K562 (cell line): ENCODE data around the gene HDAC10. TPM values are rescaled to one million over a fixed set of nuclear protein-coding genes. Genes with fewer than 3 reads are reported as not detected.

Source experiments
- ATAC-seq: fragments of 200-7000 bp; cut with Tn5 transposase; 3 replicates; pipeline ENCODE4 v1.9.1; 2020; ENCODE audit warnings: moderate library complexity
- BruUV-seq: library from RNA; stranded (reverse); fragments of 400-500 nt; replicated peaks from 2 replicates; lab custom pipeline; 2021; lab: Mats Ljungman, UMichigan
- CTCF ChIA-PET: fragments of 300-600 bp; formaldehyde crosslinking; extraction: SDS; loops from one replicate; lab custom pipeline; 2021; ENCODE audit warnings: low intra/inter-chr PET ratio; lab: Yijun Ruan, JAX
- POLR2A ChIA-PET: fragments of 300-600, 350-650 bp; sonication (Branson Sonifier 250); formaldehyde crosslinking; extraction: SDS; loops from one replicate; lab custom pipeline; 2021; ENCODE audit warnings: antibody characterized with exemption, inconsistent platforms; lab: Yijun Ruan, JAX
- DNase-seq, 4 experiments: peaks; one replicate each; pipeline versions ENCODE4 v3.0.0 to v3.0.0-alpha.2; 2011 to 2018; ENCODE audit warnings: low spot score in 3 of 4, mixed read lengths in 3 of 4; ENCODE audit errors: extremely low read depth in 1 of 4
- FAIRE-seq: peaks from 2 replicates; lab custom pipeline; 2011; peaks lifted over from hg19 to GRCh38; lab: Jason Lieb, UNC
- H2AFZ ChIP-seq: 2 replicates; pipeline ENCODE4 v1.6.0; 2011; ENCODE audit warnings: low read depth, low read length, control low read depth, inconsistent platforms
- H3K27ac ChIP-seq: fragments of 200-600 bp; 3 replicates; pipeline ENCODE4 v1.8.0; 2011; ENCODE audit warnings: low read depth, mild to moderate bottlenecking, control low read depth, inconsistent platforms, low read length, moderate library complexity, mixed read lengths; ENCODE audit errors: extremely low read depth
- H3K27me3 ChIP-seq, 2 experiments: fragments of 300-600 bp in 1 of 2; 2 replicates in 1 of 2; 3 replicates in 1 of 2; pipeline versions ENCODE4 v1.6.0 to v1.8.0; 2011; ENCODE audit warnings: inconsistent platforms in 2 of 2, low read length in 2 of 2, mild to moderate bottlenecking in 1 of 2, mixed read lengths in 1 of 2, moderate library complexity in 1 of 2; ENCODE audit not compliant: control insufficient read depth in 2 of 2, insufficient read depth in 2 of 2
- H3K36me3 ChIP-seq: fragments of 300-600 bp; 3 replicates; pipeline ENCODE4 v1.8.0; 2011; ENCODE audit warnings: mild to moderate bottlenecking, low read length, inconsistent platforms; ENCODE audit not compliant: control insufficient read depth, insufficient read depth
- H3K4me1 ChIP-seq, 2 experiments: fragments of 200-600 bp in 1 of 2; replicated peaks in 1 of 2; 2 replicates in 1 of 2; 3 replicates in 1 of 2; pipeline versions ENCODE4 v1.5.1 to v1.8.0; 2011; ENCODE audit warnings: inconsistent platforms in 2 of 2, low read length in 2 of 2, mild to moderate bottlenecking in 1 of 2, mixed read lengths in 1 of 2, moderate library complexity in 1 of 2; ENCODE audit not compliant: control insufficient read depth in 2 of 2, insufficient read depth in 2 of 2
- H3K4me2 ChIP-seq: 2 replicates; pipeline ENCODE4 v1.6.1; 2011; ENCODE audit warnings: low read length, control low read depth, inconsistent platforms, mixed read lengths; ENCODE audit not compliant: insufficient read depth
- H3K4me3 ChIP-seq: fragments of 200-600 bp; sonication (generic), shearing (Covaris generic); 2 replicates; pipeline ENCODE4 v1.5.1; 2016; ENCODE audit warnings: control low read depth, inconsistent platforms
- H3K79me2 ChIP-seq: fragments of 200-600 bp; 3 replicates; pipeline ENCODE4 v1.8.0; 2011; ENCODE audit warnings: low read length, inconsistent platforms; ENCODE audit not compliant: control insufficient read depth, insufficient read depth
- H3K9ac ChIP-seq, 2 experiments: 2 replicates each; pipeline versions ENCODE4 v1.6.0 to v1.6.1; 2011; ENCODE audit warnings: low read depth in 2 of 2, low read length in 2 of 2, control low read depth in 1 of 2, inconsistent platforms in 1 of 2, mild to moderate bottlenecking in 1 of 2, mixed read lengths in 1 of 2; ENCODE audit not compliant: insufficient read depth in 1 of 2
- H3K9me1 ChIP-seq: one replicate; pipeline ENCODE4 v1.6.0; 2011; ENCODE audit warnings: inconsistent platforms, mild to moderate bottlenecking, low read length, moderate library complexity; ENCODE audit not compliant: control insufficient read depth, insufficient read depth
- H3K9me3 ChIP-seq: replicated peaks from 2 replicates; pipeline ENCODE4 v1.5.1; 2011; ENCODE audit warnings: low read depth, low read length, inconsistent platforms; ENCODE audit not compliant: control insufficient read depth, insufficient read depth
- H4K20me1 ChIP-seq: replicated peaks from 2 replicates; pipeline ENCODE4 v1.6.1; 2011; ENCODE audit warnings: low read length, inconsistent platforms, mixed read lengths; ENCODE audit not compliant: control insufficient read depth, insufficient read depth
- NONO ChIP-seq, 2 experiments: fragments of 200-400 bp in 1 of 2; fragments of 450-650 bp in 1 of 2; formaldehyde crosslinking in 1 of 2; IDR thresholded peaks; 2 replicates each; pipeline ENCODE4 v1.6.1; 2017; ENCODE audit warnings: low read depth in 2 of 2, mild to moderate bottlenecking in 2 of 2, moderate library complexity in 2 of 2, low read length in 1 of 2
- RBFOX2 ChIP-seq: fragments of 200-400 bp; formaldehyde crosslinking; IDR thresholded peaks from 2 replicates; pipeline ENCODE4 v1.6.1; 2017; ENCODE audit warnings: low read depth, mild to moderate bottlenecking, low read length, moderate library complexity
- ZNF124 ChIP-seq: sonication (generic); formaldehyde crosslinking; IDR thresholded peaks from 2 replicates; pipeline ENCODE4 v1.8.1; 2022; ENCODE audit warnings: missing genetic modification reagents
- ZNF24 ChIP-seq: fragments of 450-650 bp; IDR thresholded peaks from 2 replicates; pipeline ENCODE4 v1.6.1; 2016
- ZNF407 ChIP-seq: fragments of 450-650 bp; IDR thresholded peaks from 2 replicates; pipeline ENCODE4 v1.6.1; 2016; ENCODE audit warnings: low read depth
- ZNF436 ChIP-seq: fragments of 250-450, 450-650 bp; sonication (Bioruptor Pico); formaldehyde crosslinking; IDR thresholded peaks from 2 replicates; pipeline ENCODE4 v1.7.0; 2020; ENCODE audit warnings: mild to moderate bottlenecking
- ZNF717 ChIP-seq: fragments of 250-450 bp; sonication (Bioruptor Pico); IDR thresholded peaks from 2 replicates; pipeline ENCODE4 v1.5.0; 2021
- WGBS: fragments of 100-300 bp; shearing (Covaris generic); methylation state at CpG from one replicate; pipeline ENCODE4 v1.1.6; 2016; ENCODE audit warnings: low coverage, mixed read lengths; ENCODE audit not compliant: insufficient coverage; ENCODE audit errors: missing lambda C conversion rate; 5-methylcytosine and 5-hydroxymethylcytosine counted together
- in situ Hi-C: fragments of 300-500 bp; cut with MboI; formaldehyde crosslinking; loops from 4 replicates; pipeline ENCODE4 v1.15.0; 2018; ENCODE audit warnings: inconsistent platforms, mixed read lengths
- intact Hi-C: fragments of 100-400 bp; cut with micrococcal nuclease; formaldehyde crosslinking; loops from 2 replicates; pipeline ENCODE4 v1.14.2; 2022
- polyA plus RNA-seq, 8 experiments: library from polyadenylated mRNA; depleted of rRNA in 4 of 8; stranded (reverse) in 5 of 8; unstranded in 3 of 8; fragments of >200 nt; fragmentation: Nextera tagmentation in 2 of 8; fragmentation: Illumina TruSeq in 1 of 8; extraction: Ambion mirVana in 2 of 8; extraction: Trizol in 1 of 8; gene quantifications; 2 replicates each; pipeline versions ENCODE4 v1.2.1 to v1.2.3, GENCODE V29; 2011 to 2014; ENCODE audit warnings: inconsistent platforms in 1 of 8, missing spikeins in 1 of 8
- total RNA-seq, 7 experiments: library from RNA; depleted of rRNA in 6 of 7; stranded (reverse); fragments of >200 nt in 6 of 7; fragmentation: Illumina TruSeq in 2 of 7; extraction: Trizol in 2 of 7; gene quantifications; 2 replicates each; pipeline versions ENCODE4 v1.2.1 to v1.2.3, GENCODE V29; 2011 to 2021; ENCODE audit warnings: low replicate concordance in 1 of 7
- TF ChIP-seq, protein P1 (sequence below), 2 experiments: fragments of 150-350 bp in 1 of 2; IDR thresholded peaks; 2 replicates each; pipeline ENCODE4 v1.6.1; 2012 to 2016; ENCODE audit warnings: low read depth in 2 of 2, low read length in 2 of 2, mild to moderate bottlenecking in 1 of 2, moderate library complexity in 1 of 2
- TF ChIP-seq, protein P2 (sequence below): fragments of 450-650 bp; IDR thresholded peaks from 2 replicates; pipeline ENCODE4 v1.6.1; 2016

The HDAC10 gene
- total and polyA plus RNA-seq, 9 of the 15 experiments (the other 6 are each of a cell fraction or from before 2014, with no cell fraction given), result 0.10 to 44.2 (median 6.5) TPM

DNA sequence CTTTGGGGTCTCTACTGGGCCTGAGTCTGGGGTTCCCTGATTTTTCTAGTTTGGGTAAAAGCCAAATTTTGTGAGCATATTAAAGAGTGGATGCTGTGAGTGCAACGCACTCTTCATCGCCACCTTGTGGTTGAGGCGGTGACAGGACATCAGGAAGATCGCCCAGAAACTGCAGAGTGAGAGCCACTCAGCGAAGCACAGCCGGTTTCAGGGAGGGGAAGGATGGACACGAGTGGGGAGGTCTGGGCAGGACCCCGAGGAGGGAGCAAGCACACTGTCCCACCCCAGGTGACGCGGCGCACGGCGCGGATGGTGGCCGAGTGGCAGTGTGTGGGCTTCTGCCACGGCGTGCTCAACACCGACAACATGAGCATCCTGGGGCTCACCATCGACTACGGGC, 41.2 kb downstream of the HDAC10 start:
- peaks cover 59% of the 10 kb centered on the region for H3K36me3 ChIP-seq
- peak; percentile 78 for FAIRE-seq
- no peak for TF ChIP-seq ZNF717 (CRISPR knock-in tag)
- TF ChIP-seq, protein P1, sequence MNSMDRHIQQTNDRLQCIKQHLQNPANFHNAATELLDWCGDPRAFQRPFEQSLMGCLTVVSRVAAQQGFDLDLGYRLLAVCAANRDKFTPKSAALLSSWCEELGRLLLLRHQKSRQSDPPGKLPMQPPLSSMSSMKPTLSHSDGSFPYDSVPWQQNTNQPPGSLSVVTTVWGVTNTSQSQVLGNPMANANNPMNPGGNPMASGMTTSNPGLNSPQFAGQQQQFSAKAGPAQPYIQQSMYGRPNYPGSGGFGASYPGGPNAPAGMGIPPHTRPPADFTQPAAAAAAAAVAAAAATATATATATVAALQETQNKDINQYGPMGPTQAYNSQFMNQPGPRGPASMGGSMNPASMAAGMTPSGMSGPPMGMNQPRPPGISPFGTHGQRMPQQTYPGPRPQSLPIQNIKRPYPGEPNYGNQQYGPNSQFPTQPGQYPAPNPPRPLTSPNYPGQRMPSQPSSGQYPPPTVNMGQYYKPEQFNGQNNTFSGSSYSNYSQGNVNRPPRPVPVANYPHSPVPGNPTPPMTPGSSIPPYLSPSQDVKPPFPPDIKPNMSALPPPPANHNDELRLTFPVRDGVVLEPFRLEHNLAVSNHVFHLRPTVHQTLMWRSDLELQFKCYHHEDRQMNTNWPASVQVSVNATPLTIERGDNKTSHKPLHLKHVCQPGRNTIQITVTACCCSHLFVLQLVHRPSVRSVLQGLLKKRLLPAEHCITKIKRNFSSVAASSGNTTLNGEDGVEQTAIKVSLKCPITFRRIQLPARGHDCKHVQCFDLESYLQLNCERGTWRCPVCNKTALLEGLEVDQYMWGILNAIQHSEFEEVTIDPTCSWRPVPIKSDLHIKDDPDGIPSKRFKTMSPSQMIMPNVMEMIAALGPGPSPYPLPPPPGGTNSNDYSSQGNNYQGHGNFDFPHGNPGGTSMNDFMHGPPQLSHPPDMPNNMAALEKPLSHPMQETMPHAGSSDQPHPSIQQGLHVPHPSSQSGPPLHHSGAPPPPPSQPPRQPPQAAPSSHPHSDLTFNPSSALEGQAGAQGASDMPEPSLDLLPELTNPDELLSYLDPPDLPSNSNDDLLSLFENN (IDR thresholded peaks at IDR 0.05; ENCODE audit: low read depth in 2 of 2, low read length in 2 of 2), result no peak
- no peak for TF ChIP-seq ZNF124 (CRISPR knock-in tag)
- TF ChIP-seq ZNF436, result no peak
- TF ChIP-seq NONO (IDR thresholded peaks at IDR 0.05; ENCODE audit: low read depth in 2 of 2, low read length in 1 of 2), result no peak
- TF ChIP-seq RBFOX2, result no peak; the same call in 1 of the 2 replicates
- no peak for TF ChIP-seq ZNF24
- no peak for TF ChIP-seq ZNF407
- TF ChIP-seq, protein P2, sequence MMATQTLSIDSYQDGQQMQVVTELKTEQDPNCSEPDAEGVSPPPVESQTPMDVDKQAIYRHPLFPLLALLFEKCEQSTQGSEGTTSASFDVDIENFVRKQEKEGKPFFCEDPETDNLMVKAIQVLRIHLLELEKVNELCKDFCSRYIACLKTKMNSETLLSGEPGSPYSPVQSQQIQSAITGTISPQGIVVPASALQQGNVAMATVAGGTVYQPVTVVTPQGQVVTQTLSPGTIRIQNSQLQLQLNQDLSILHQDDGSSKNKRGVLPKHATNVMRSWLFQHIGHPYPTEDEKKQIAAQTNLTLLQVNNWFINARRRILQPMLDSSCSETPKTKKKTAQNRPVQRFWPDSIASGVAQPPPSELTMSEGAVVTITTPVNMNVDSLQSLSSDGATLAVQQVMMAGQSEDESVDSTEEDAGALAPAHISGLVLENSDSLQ, result 0 out of 2 replicates have a peak, but pooled peaks have one; percentile 31

More for the DNA sequence above, 41.2 kb downstream of the HDAC10 start:
- no peak overlapping the region for H3K4me2 ChIP-seq
- H3K9ac ChIP-seq, result no peak overlapping the region
- H3K4me1 ChIP-seq, result peaks cover 0 to 37% of the 10 kb centered on the region in 2 experiments; a peak in 2 of 5 replicates
- in situ Hi-C loops (loop anchor here (5.0 kb wide), 1 partner anchor 68 kb away; no protein-coding TSS in a partner anchor), intact Hi-C loops (loop anchor here (1.0 kb wide), 1 partner anchor 61 kb away; no protein-coding TSS in a partner anchor)
- no peak overlapping the region for H2AFZ ChIP-seq
- no peak overlapping the region for H3K4me3 ChIP-seq
- ChIA-PET CTCF (interaction anchor here (1.9 to 2.4 kb wide), 2 partner anchors 61 to 63 kb away, joined by 10 to 12 read pairs; no protein-coding TSS in a partner anchor), POLR2A (no interaction called here)
- WGBS, result 61% methylated on average over 17 of the region's 20 CpGs
- peaks cover 8% of the 10 kb centered on the region; the same call in 2 of the 3 replicates for H3K79me2 ChIP-seq
- DNase-seq, result peak; percentile 38 to 72 (median 50)
- 0 out of 2 replicates have a peak, but pooled peaks cover 3% of the 10 kb centered on the region for H4K20me1 ChIP-seq
- H3K9me1 ChIP-seq, result no peaks in the 10 kb centered on the region
- no peaks in the 10 kb centered on the region for H3K27me3 ChIP-seq
- 0 out of 2 replicates have a peak, but pooled peaks cover 2% of the 10 kb centered on the region for H3K9me3 ChIP-seq
- no peak overlapping the region for H3K27ac ChIP-seq
- BruUV-seq, result no TSS peak
- ATAC-seq, result peak; percentile 89
